K562 (cell line): Measurements from ENCODE around the gene TOMM5. TPM values are rescaled to one million over a fixed set of nuclear protein-coding genes. Genes with fewer than 3 reads are reported as not detected.

Source experiments
- ATAC-seq: fragments of 200-7000 bp; cut with Tn5 transposase; 3 replicates; pipeline ENCODE4 v1.9.1; 2020; ENCODE audit warnings: moderate library complexity
- BruUV-seq: library from RNA; stranded (reverse); fragments of 400-500 nt; replicated peaks from 2 replicates; lab custom pipeline; 2021; lab: Mats Ljungman, UMichigan
- CTCF ChIA-PET: fragments of 300-600 bp; formaldehyde crosslinking; extraction: SDS; loops from one replicate; lab custom pipeline; 2021; ENCODE audit warnings: low intra/inter-chr PET ratio; lab: Yijun Ruan, JAX
- POLR2A ChIA-PET: fragments of 300-600, 350-650 bp; sonication (Branson Sonifier 250); formaldehyde crosslinking; extraction: SDS; loops from one replicate; lab custom pipeline; 2021; ENCODE audit warnings: antibody characterized with exemption, inconsistent platforms; lab: Yijun Ruan, JAX
- DNase-seq, 4 experiments: peaks; one replicate each; pipeline versions ENCODE4 v3.0.0 to v3.0.0-alpha.2; 2011 to 2018; ENCODE audit warnings: low spot score in 3 of 4, mixed read lengths in 3 of 4; ENCODE audit errors: extremely low read depth in 1 of 4
- FAIRE-seq: peaks from 2 replicates; lab custom pipeline; 2011; peaks lifted over from hg19 to GRCh38; lab: Jason Lieb, UNC
- H2AFZ ChIP-seq: 2 replicates; pipeline ENCODE4 v1.6.0; 2011; ENCODE audit warnings: low read depth, low read length, control low read depth, inconsistent platforms
- H3K27ac ChIP-seq: fragments of 200-600 bp; 3 replicates; pipeline ENCODE4 v1.8.0; 2011; ENCODE audit warnings: low read depth, mild to moderate bottlenecking, control low read depth, inconsistent platforms, low read length, moderate library complexity, mixed read lengths; ENCODE audit errors: extremely low read depth
- H3K27me3 ChIP-seq, 2 experiments: fragments of 300-600 bp in 1 of 2; 2 replicates in 1 of 2; 3 replicates in 1 of 2; pipeline versions ENCODE4 v1.6.0 to v1.8.0; 2011; ENCODE audit warnings: inconsistent platforms in 2 of 2, low read length in 2 of 2, mild to moderate bottlenecking in 1 of 2, mixed read lengths in 1 of 2, moderate library complexity in 1 of 2; ENCODE audit not compliant: control insufficient read depth in 2 of 2, insufficient read depth in 2 of 2
- H3K36me3 ChIP-seq: fragments of 300-600 bp; 3 replicates; pipeline ENCODE4 v1.8.0; 2011; ENCODE audit warnings: mild to moderate bottlenecking, low read length, inconsistent platforms; ENCODE audit not compliant: control insufficient read depth, insufficient read depth
- H3K4me1 ChIP-seq, 2 experiments: fragments of 200-600 bp in 1 of 2; replicated peaks in 1 of 2; 2 replicates in 1 of 2; 3 replicates in 1 of 2; pipeline versions ENCODE4 v1.5.1 to v1.8.0; 2011; ENCODE audit warnings: inconsistent platforms in 2 of 2, low read length in 2 of 2, mild to moderate bottlenecking in 1 of 2, mixed read lengths in 1 of 2, moderate library complexity in 1 of 2; ENCODE audit not compliant: control insufficient read depth in 2 of 2, insufficient read depth in 2 of 2
- H3K4me2 ChIP-seq: 2 replicates; pipeline ENCODE4 v1.6.1; 2011; ENCODE audit warnings: low read length, control low read depth, inconsistent platforms, mixed read lengths; ENCODE audit not compliant: insufficient read depth
- H3K4me3 ChIP-seq: fragments of 200-600 bp; sonication (generic), shearing (Covaris generic); 2 replicates; pipeline ENCODE4 v1.5.1; 2016; ENCODE audit warnings: control low read depth, inconsistent platforms
- H3K79me2 ChIP-seq: fragments of 200-600 bp; 3 replicates; pipeline ENCODE4 v1.8.0; 2011; ENCODE audit warnings: low read length, inconsistent platforms; ENCODE audit not compliant: control insufficient read depth, insufficient read depth
- H3K9ac ChIP-seq, 2 experiments: 2 replicates each; pipeline versions ENCODE4 v1.6.0 to v1.6.1; 2011; ENCODE audit warnings: low read depth in 2 of 2, low read length in 2 of 2, control low read depth in 1 of 2, inconsistent platforms in 1 of 2, mild to moderate bottlenecking in 1 of 2, mixed read lengths in 1 of 2; ENCODE audit not compliant: insufficient read depth in 1 of 2
- H3K9me1 ChIP-seq: one replicate; pipeline ENCODE4 v1.6.0; 2011; ENCODE audit warnings: inconsistent platforms, mild to moderate bottlenecking, low read length, moderate library complexity; ENCODE audit not compliant: control insufficient read depth, insufficient read depth
- H3K9me3 ChIP-seq: replicated peaks from 2 replicates; pipeline ENCODE4 v1.5.1; 2011; ENCODE audit warnings: low read depth, low read length, inconsistent platforms; ENCODE audit not compliant: control insufficient read depth, insufficient read depth
- H4K20me1 ChIP-seq: replicated peaks from 2 replicates; pipeline ENCODE4 v1.6.1; 2011; ENCODE audit warnings: low read length, inconsistent platforms, mixed read lengths; ENCODE audit not compliant: control insufficient read depth, insufficient read depth
- ARID1B ChIP-seq: fragments of 450-650 bp; IDR thresholded peaks from 2 replicates; pipeline ENCODE4 v1.6.1; 2016; ENCODE audit warnings: antibody characterized with exemption, mild to moderate bottlenecking, inconsistent platforms
- BRD9 ChIP-seq: fragments of 450-650 bp; IDR thresholded peaks from 2 replicates; pipeline ENCODE4 v1.6.1; 2018; ENCODE audit warnings: low read depth; ENCODE audit not compliant: partially characterized antibody
- BRF2 ChIP-seq: IDR thresholded peaks from 3 replicates; pipeline ENCODE4 v1.6.1; 2011; ENCODE audit warnings: borderline replicate concordance, mild to moderate bottlenecking; ENCODE audit not compliant: insufficient read length, insufficient read depth
- CREB3L1 ChIP-seq: fragments of 450-650 bp; IDR thresholded peaks from 2 replicates; pipeline ENCODE4 v1.6.1; 2014; ENCODE audit warnings: low read depth, mild to moderate bottlenecking, moderate library complexity, borderline replicate concordance
- DEAF1 ChIP-seq: fragments of 450-650 bp; formaldehyde crosslinking; IDR thresholded peaks from 2 replicates; pipeline ENCODE4 v1.4.0; 2020; ENCODE audit warnings: mild to moderate bottlenecking, moderate library complexity
- ETV1 ChIP-seq: fragments of 450-650 bp; conservative IDR thresholded peaks from 2 replicates; pipeline ENCODE4 v1.6.1; 2016; ENCODE audit warnings: missing genetic modification characterization, control low read depth, low read depth, missing compliant biosample characterization
- GATA2 ChIP-seq: sonication (generic); formaldehyde crosslinking; IDR thresholded peaks from 2 replicates; pipeline ENCODE4 v1.4.0; 2020; ENCODE audit warnings: mild to moderate bottlenecking, missing genetic modification reagents
- JUND ChIP-seq, 2 experiments: IDR thresholded peaks; 2 replicates in 1 of 2; 3 replicates in 1 of 2; pipeline ENCODE4 v1.6.1; 2011; ENCODE audit warnings: borderline replicate concordance in 2 of 2, low read depth in 2 of 2, low read length in 2 of 2, improper control_type of control experiment in 1 of 2, missing biosample characterization in 1 of 2, missing genetic modification characterization in 1 of 2, missing genetic modification reagents in 1 of 2
- NR2C1 ChIP-seq, 2 experiments: fragments of 450-650 bp; IDR thresholded peaks; 2 replicates each; pipeline ENCODE4 v1.6.1; 2017; ENCODE audit warnings: mild to moderate bottlenecking in 2 of 2, antibody characterized with exemption in 1 of 2, inconsistent platforms in 1 of 2, missing compliant biosample characterization in 1 of 2, missing genetic modification characterization in 1 of 2
- RFX1 ChIP-seq: fragments of 450-650 bp; IDR thresholded peaks from 2 replicates; pipeline ENCODE4 v1.6.1; 2016; ENCODE audit warnings: mild to moderate bottlenecking, moderate library complexity
- SIX5 ChIP-seq, 2 experiments: IDR thresholded peaks; 2 replicates each; pipeline ENCODE4 v1.6.1; 2011; ENCODE audit warnings: low read length in 2 of 2, borderline replicate concordance in 1 of 2, low read depth in 1 of 2, mild to moderate bottlenecking in 1 of 2, moderate library complexity in 1 of 2; ENCODE audit not compliant: insufficient read depth in 1 of 2
- ZC3H11A ChIP-seq: IDR thresholded peaks from 2 replicates; pipeline ENCODE4 v1.6.1; 2012; ENCODE audit warnings: low read depth, low read length, improper control_type of control experiment
- ZC3H4 ChIP-seq: sonication (generic); formaldehyde crosslinking; IDR thresholded peaks from 2 replicates; pipeline ENCODE4 v1.9.0; 2021; ENCODE audit warnings: missing genetic modification reagents, borderline replicate concordance
- ZNF124 ChIP-seq: sonication (generic); formaldehyde crosslinking; IDR thresholded peaks from 2 replicates; pipeline ENCODE4 v1.8.1; 2022; ENCODE audit warnings: missing genetic modification reagents
- ZNF197 ChIP-seq: fragments of 200-800 bp; sonication (Bioruptor generic); IDR thresholded peaks from 2 replicates; pipeline ENCODE4 v1.6.1; 2016; ENCODE audit warnings: low read depth, missing genetic modification characterization, missing compliant biosample characterization
- ZZZ3 ChIP-seq: fragments of 450-650 bp; IDR thresholded peaks from 2 replicates; pipeline ENCODE4 v1.6.1; 2016; ENCODE audit warnings: antibody characterized with exemption, mild to moderate bottlenecking, moderate library complexity
- WGBS: fragments of 100-300 bp; shearing (Covaris generic); methylation state at CpG from one replicate; pipeline ENCODE4 v1.1.6; 2016; ENCODE audit warnings: low coverage, mixed read lengths; ENCODE audit not compliant: insufficient coverage; ENCODE audit errors: missing lambda C conversion rate; 5-methylcytosine and 5-hydroxymethylcytosine counted together
- in situ Hi-C: fragments of 300-500 bp; cut with MboI; formaldehyde crosslinking; loops from 4 replicates; pipeline ENCODE4 v1.15.0; 2018; ENCODE audit warnings: inconsistent platforms, mixed read lengths
- intact Hi-C: fragments of 100-400 bp; cut with micrococcal nuclease; formaldehyde crosslinking; loops from 2 replicates; pipeline ENCODE4 v1.14.2; 2022
- polyA plus RNA-seq, 8 experiments: library from polyadenylated mRNA; depleted of rRNA in 4 of 8; stranded (reverse) in 5 of 8; unstranded in 3 of 8; fragments of >200 nt; fragmentation: Nextera tagmentation in 2 of 8; fragmentation: Illumina TruSeq in 1 of 8; extraction: Ambion mirVana in 2 of 8; extraction: Trizol in 1 of 8; gene quantifications; 2 replicates each; pipeline versions ENCODE4 v1.2.1 to v1.2.3, GENCODE V29; 2011 to 2014; ENCODE audit warnings: inconsistent platforms in 1 of 8, missing spikeins in 1 of 8
- total RNA-seq, 7 experiments: library from RNA; depleted of rRNA in 6 of 7; stranded (reverse); fragments of >200 nt in 6 of 7; fragmentation: Illumina TruSeq in 2 of 7; extraction: Trizol in 2 of 7; gene quantifications; 2 replicates each; pipeline versions ENCODE4 v1.2.1 to v1.2.3, GENCODE V29; 2011 to 2021; ENCODE audit warnings: low replicate concordance in 1 of 7

The TOMM5 gene
- total and polyA plus RNA-seq, 9 of the 15 experiments (the other 6 are each of a cell fraction or from before 2014, with no cell fraction given) = 262 to 1,742 (median 496) TPM

- intact Hi-C loops = no loop called here
- in situ Hi-C loops = no loop called here
- H3K79me2 ChIP-seq = peaks cover 23% of the 10 kb centered on the region; the same call in 2 of the 3 replicates
- H3K9ac ChIP-seq = no peak overlapping the region
- H4K20me1 ChIP-seq = no peaks in the 10 kb centered on the region
- no peak overlapping the region for H2AFZ ChIP-seq
- no peak for FAIRE-seq
- H3K9me3 ChIP-seq = no peaks in the 10 kb centered on the region
- DNase-seq = no peak
- H3K4me2 ChIP-seq = no peak overlapping the region
- CTCF ChIA-PET = no interaction called here
- peaks cover 44% of the 10 kb centered on the region for H3K36me3 ChIP-seq
- H3K27ac ChIP-seq = no peak overlapping the region
- POLR2A ChIA-PET = interaction anchor here (0.7 to 1.2 kb wide), 5 partner anchors 10 to 782 kb away, joined by 3 to 4 read pairs (median 3); partner anchors contain the start of gene POLR1E
- TF ChIP-seq BRF2 (no peak), ZZZ3 (no peak), ETV1 (no peak), GATA2 (CRISPR knock-in tag) (no peak), DEAF1 (no peak), NR2C1 (IDR thresholded peaks at IDR 0.05) (no peak), NR2C1 (tag; IDR thresholded peaks at IDR 0.05) (no peak), ZC3H4 (CRISPR knock-in tag) (no peak), ARID1B (no peak), SIX5 (IDR thresholded peaks at IDR 0.05; ENCODE audit: borderline replicate concordance in 1 of 2, insufficient read depth in 1 of 2, low read depth in 1 of 2, low read length in 2 of 2) (no peak), BRD9 (no peak), ZNF197 (no peak), JUND (IDR thresholded peaks at IDR 0.05; ENCODE audit: borderline replicate concordance, low read depth, low read length) (no peak), JUND (tag; IDR thresholded peaks at IDR 0.05; ENCODE audit: borderline replicate concordance, low read depth, low read length) (no peak), ZC3H11A (no peak), CREB3L1 (no peak), ZNF124 (CRISPR knock-in tag) (no peak), RFX1 (no peak)
- TF ChIP-seq, all 486 proteins: peak for 0
- no peak for ATAC-seq
- Histone ChIP-seq H3K27me3 (no peaks in the 10 kb centered on the region), H3K4me3 (no peak overlapping the region), H3K4me1 (no peaks in the 10 kb centered on the region), H3K9me1 (no peaks in the 10 kb centered on the region)
- WGBS = 87% methylated on average over 5 of the region's 5 CpGs
- BruUV-seq = no TSS peak
Observed at GRCh38 chr9:37575511-37575914, 16.9 kb downstream of the TOMM5 start.
